Measurements from ENCODE around the gene C1orf174.

C1orf174 gene
- total RNA-seq: 53.6 to 60.9 (median 57.6) reads per million in 4 experiments

- peak; percentile 95 for DNase-seq
These were observed at the start of gene C1orf174 for GRCh38 chr1:3900150-3900968. Gene C1orf174 (minus strand): TSS chr1:3900272. CDS start chr1:3900186, 86 bp downstream.

GRCh38 chr1:3948344-3948743 is 48.3 kb upstream of the C1orf174 start:
- DNase-seq: no peak

- DNase-seq: no peak
These were observed 46.1 kb upstream of the C1orf174 start for GRCh38 chr1:3945916-3946840.

GRCh38 chr1:3945222-3945621 is 45.1 kb upstream of the C1orf174 start:
- DNase-seq: no peak

GRCh38 chr1:3944578-3945125 is 44.6 kb upstream of the C1orf174 start:
- no peak for DNase-seq

- no peak for DNase-seq
These were observed 43.9 kb upstream of the C1orf174 start for GRCh38 chr1:3943806-3944577.

GRCh38 chr1:3943123-3943431 is 43.0 kb upstream of the C1orf174 start:
- no peak for DNase-seq

GRCh38 chr1:3942416-3943122 is 42.5 kb upstream of the C1orf174 start:
- no peak for DNase-seq

- no peak for DNase-seq
These were observed 40.8 kb upstream of the C1orf174 start for GRCh38 chr1:3940754-3941345.

- no peak for DNase-seq
These were observed 40.1 kb upstream of the C1orf174 start for GRCh38 chr1:3940081-3940753.

- no peak for DNase-seq
These were observed 39.4 kb upstream of the C1orf174 start for GRCh38 chr1:3939242-3940080.

GRCh38 chr1:3932156-3932919 is 32.3 kb upstream of the C1orf174 start:
- DNase-seq: no peak

GRCh38 chr1:3931007-3931912 is 31.2 kb upstream of the C1orf174 start:
- DNase-seq: no peak

- DNase-seq: no peak
These were observed 30.4 kb upstream of the C1orf174 start for GRCh38 chr1:3930301-3931006.

- DNase-seq: no peak
These were observed 29.1 kb upstream of the C1orf174 start for GRCh38 chr1:3929126-3929525.

- DNase-seq: no peak
These were observed 28.5 kb upstream of the C1orf174 start for GRCh38 chr1:3928586-3928985.

- no peak for DNase-seq
These were observed 26.9 kb upstream of the C1orf174 start for GRCh38 chr1:3926956-3927355.
